ENCODE data around the gene SUMO2.

DNA sequence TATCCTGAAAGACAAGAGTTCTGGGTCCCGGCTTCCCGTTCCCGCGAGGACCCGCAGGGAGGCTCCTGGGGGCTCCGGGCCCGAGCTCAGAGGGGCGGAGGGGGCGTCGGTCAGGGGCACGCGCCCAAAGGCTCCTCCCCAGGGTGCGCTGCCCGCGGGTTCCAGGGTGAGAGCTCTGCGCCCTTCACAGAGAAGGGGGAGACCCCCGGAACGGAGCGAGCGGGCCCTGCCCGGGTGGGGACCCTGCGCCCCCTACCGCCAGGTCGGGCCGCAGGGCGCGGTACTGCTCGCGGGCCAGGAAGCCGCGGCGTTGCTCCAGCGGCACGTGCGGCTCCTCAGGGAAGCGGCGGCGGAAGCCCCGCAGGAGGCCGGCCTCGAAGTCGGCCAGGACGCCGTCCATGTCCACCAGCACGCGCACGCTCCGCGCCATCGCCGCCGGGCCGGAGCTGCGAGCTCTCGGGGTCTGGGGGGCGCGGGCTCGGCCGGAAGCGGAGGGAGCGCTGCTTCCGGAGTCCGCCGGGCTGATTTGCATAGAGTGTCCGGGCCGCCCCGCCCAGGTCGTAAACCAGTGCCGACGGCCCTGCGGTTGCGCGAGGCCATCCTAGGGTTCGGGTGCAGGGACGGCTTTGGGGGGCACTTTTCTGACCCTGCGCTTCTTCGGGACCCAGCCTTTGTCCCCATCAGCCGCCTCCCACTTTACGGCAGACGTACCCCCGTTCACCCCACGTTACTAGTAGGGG lies 51.3 kb downstream of the SUMO2 start, which contains the start of gene NT5C:
- no peak for TF ChIP-seq EZH2phosphoT487 (IDR thresholded peaks at IDR 0.05; ENCODE audit: insufficient read depth, low read depth)
- TF ChIP-seq EZH2 (IDR thresholded peaks at IDR 0.05; ENCODE audit: insufficient read depth, poor library complexity, severe bottlenecking): no peak
